HG02623 (cell line): ENCODE results near the gene NUDT9.

Experiments used
- ATAC-seq: cut with Tn5 transposase; IDR thresholded peaks from one replicate; pipeline ENCODE4 v1.9.1; 2021; ENCODE audit warnings: moderate library complexity; ENCODE audit not compliant: unreplicated experiment

NUDT9 gene

DNA sequence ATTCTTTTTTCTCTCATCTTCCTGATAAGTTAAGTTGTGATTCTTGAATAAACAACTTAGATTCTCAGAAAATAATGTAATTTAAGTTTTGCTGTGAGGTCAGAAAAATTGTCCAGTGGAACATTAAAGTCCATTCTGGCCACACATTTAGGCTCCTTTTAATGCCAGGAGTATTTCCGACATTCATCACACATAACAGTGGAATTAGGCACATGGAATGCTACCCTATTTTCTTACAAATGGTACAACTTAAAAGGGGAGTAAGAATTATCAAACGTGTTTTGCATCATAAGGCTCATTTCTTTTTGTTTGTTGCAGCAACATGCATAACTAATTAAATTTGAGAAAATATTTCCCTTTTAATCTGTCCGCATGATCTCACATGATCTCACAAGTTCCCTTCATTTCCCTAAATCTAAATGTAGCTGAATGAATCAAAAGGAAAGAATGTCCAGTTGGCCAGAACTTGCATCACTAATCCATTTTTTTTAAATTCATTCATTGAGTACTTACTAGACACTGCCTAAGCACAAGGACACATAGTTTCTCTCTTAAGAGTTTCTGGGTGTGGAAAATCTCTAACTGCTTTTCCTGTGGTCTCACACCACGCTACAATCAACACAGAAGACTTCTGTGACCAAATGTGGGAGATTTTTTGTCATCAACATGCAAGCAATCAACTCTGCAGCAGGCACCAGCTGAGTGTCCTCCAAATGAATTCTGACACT lies 84.8 kb downstream of the NUDT9 start:
- ATAC-seq = no peak
